Measurements from ENCODE around the gene ASTN2.

Gene ASTN2

DNA sequence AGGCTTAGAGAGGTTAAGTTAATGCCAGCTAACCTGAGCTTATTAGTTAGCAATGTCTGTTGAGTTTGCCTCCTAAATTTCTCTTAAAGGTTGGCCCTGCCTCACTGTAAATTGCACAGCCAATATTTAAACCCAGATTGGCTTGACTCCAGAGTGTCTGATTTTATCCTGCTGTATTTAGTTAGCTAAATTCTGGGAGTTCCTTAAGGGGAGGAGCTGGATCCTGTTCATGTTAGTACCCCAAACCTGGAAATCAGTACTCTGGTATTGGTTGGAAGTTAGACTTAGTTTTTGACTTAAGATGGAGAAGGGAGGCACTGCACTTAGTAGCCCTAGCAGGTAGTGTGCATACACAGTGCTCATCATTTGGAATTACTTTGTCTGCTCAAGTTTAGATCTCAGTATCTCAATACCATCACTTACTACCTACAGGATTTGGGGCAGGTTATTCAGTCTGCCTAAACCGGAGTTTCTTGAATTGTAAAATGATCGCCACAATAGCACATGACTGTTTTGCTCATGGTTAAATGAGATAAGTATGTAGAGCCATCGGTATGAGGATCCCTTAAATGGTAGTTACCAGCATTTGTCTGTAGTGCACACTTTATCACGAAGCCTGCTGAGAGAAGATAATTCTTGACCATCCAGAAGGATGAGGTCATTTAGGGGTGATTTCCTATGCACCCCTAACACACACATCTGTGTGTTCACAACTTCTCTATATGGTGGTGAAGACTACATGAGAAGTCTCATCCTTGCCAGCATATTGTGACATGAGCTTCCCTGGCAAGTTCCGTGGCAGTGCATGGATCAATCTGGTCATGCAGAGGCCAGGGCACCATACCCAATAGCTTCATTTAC is 992.5 kb downstream of the ASTN2 start:
- no peak for DNase-seq (ENCODE audit: low spot score)

DNA sequence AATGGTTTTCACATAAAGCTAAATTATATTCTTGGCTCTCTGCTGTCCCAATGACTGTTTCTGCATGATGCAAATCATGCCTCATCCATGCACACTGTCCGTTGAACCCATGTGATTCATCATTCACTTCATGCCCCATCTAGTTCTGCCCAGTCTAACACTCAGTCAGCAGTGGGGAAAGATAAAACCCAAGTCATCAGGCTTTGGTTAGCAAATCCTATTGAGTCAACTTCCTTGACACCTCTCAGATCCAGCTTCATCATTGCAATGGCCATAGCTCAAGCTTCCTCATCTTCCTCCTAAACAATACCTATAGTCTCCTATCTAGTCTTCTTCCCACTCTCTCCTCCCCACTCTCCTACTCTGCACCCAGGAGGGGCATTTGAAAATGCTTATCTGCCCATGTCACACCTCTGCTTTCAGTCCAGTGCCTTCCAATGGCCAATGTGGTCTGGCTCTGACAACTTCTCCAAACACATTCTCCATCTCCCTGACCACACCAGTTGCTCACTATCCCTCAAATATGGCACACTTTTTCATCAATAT is 993.8 kb downstream of the ASTN2 start:
- no peak for DNase-seq (ENCODE audit: low spot score)

DNA sequence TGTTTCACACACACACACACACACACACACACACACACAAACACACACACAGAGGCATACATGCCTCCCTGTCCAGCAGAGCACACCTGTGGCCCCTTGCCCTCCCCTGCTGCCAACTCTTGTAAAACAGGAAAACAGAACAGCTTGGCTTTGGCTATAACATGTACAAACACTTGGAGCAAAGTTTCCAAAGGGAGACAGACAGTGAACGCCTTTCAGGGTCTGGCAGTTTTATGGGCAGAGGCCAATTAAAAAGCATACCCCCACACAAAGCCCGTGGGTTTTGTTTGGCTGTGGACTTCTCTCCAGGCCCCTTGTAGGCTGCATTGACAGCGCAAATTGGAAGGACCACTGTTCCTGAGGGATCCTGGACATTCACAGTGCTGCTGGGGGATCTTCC is 995.7 kb downstream of the ASTN2 start:
- DNase-seq (ENCODE audit: low spot score): no peak

DNA sequence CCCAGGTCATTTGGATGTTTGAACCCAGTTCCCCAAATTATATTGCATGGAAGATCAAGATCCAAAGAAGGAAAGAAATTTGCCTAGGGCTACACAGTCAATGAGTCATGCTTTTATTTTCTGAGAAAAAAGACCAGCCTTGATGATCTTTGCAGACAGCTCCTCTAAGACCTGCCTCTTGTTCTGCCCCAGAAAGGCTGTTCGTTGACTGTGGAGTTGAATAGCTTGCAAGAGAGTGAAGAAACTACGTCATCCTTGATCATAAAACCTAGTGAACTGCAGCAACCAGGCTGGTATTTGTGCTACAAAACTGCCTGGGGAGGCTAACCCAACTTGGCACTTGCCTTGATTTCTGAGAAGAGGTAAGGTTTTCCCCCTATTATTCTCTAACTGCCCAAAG is 997.4 kb downstream of the ASTN2 start:
- no peak for DNase-seq (ENCODE audit: low spot score)

DNA sequence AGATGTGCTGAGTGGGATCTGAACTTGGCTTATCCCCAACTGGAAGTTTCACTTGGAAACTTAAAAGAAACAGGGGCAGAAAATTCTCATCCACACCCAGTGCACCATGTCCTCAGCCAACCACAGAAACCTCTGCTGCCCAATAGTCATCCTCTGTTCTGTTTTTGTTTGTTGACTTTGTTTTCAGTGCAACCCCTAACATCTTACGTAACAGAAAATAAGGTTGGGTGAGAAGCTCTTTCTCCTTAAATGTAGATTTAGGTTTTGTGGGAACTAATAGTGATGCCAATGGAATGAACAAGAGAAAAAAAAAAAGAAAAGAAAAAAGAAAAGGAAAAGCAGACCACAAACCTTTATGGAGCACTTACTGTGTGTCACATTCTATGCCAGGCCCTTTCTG is 998.4 kb downstream of the ASTN2 start:
- no peak for DNase-seq (ENCODE audit: low spot score)

DNA sequence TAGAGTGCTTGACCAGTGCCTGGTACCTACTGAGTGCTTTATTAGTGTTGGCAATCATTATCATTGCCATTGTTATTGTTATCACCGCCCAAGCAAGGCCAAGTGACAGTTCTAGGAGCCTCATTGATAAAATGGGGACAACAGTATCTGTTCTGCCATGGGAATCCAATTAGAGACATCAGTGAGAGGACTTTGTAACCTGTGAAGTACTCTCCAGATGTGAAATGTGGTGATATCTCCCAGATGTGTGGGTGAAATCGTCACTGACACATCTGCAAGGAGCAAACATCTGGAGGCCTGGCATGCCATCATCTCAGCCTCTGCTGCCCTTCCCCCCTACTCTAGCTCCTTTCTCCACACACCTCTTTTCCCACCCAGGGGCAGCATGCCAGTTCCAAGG is 1000.5 kb downstream of the ASTN2 start:
- no peak for DNase-seq (ENCODE audit: low spot score)

DNA sequence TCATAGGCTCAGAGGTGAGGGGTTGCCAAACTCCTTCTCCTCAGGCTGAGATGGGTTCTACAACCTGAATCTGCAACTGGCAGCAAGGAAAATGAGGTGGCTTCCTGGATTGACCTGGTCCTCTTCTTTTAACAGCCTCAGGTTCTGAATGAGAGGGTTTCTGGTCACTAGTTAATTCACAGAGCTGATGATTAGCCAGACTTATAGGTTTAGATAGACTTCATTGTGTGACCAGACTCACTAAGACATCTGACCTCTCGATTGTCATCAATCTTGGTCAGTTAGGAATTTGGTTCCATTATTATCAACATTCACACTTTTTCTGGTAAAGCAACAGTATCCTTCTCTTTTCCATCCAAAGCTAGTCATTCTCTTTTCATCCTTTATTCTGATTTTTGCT is 1003.4 kb downstream of the ASTN2 start:
- no peak for DNase-seq (ENCODE audit: low spot score)

DNA sequence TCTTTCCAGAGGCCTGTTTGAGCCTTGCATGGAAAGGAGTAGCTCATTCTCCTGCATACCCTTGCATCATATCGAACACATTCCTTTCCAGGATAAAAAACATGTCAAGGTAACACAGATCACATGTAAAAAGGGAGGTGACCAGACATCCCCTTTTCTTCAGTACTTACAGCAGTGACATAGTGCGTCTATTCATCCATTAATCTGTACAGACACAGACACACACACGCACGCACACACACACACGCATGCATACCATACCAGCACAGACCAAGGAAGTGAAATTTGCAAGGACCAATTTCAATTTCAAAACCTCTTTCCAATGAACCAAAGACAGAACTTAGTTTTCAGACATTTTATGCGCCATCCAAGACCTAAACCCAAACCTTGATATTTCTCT is 1005.2 kb downstream of the ASTN2 start:
- DNase-seq (ENCODE audit: low spot score): no peak

DNA sequence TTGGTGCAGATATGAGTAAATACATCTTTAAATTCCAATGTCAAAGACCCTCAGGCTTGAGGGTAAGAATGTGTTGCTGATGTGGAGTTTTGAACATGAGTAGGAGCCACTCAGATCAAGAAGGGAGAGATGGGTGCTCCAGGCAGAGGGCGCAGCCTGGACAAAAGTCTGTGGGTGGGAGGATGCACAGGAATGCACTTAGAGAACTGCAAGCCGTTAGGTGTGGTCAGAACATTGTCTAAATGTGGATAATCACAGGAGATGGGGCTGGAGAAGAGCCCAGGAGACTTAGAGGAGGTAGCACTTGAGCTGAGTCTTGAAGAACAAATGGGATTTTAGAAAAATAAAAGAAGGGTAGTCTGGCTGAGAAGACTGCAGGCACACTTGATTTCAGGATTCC is 1005.7 kb downstream of the ASTN2 start:
- no peak for DNase-seq (ENCODE audit: low spot score)

DNA sequence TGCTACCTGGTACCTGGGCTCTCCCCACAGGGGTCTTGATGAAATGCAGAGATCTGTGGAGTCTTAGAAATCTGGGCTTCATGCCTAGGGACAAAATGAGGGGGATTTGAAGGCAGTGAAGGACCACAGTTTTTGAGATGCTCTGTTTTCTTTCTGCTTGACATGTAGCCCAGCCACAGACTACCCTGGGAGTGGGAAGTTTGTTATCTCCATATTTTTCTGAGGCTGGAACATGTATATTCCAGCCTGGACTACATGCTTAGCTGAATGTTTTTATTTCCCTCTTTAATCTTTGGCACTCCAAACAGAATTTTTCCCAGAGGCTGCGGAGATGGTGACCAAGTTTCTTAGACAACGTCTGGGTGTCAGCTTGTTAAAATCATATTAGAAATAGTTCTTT is 1008.4 kb downstream of the ASTN2 start:
- no peak for DNase-seq (ENCODE audit: low spot score)

DNA sequence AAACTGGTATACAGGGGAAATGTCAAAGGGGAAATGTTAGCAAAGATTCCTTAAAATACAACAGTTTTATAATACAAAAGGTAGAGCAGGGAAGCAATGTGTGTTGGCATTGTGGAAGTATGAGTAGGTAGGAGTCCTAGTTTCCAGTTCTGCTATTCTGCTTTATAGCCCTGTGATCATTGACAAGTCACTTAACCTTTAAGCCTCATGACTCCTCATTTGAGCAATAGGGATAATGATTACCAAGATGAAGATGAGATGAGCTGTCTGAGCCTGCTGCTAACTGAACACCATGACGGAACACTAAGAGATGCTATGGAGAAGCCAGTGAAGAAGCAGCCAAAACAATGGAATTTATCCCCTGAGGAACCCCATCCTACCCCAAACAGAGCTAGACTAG is 1009.5 kb downstream of the ASTN2 start:
- no peak for DNase-seq (ENCODE audit: low spot score)

DNA sequence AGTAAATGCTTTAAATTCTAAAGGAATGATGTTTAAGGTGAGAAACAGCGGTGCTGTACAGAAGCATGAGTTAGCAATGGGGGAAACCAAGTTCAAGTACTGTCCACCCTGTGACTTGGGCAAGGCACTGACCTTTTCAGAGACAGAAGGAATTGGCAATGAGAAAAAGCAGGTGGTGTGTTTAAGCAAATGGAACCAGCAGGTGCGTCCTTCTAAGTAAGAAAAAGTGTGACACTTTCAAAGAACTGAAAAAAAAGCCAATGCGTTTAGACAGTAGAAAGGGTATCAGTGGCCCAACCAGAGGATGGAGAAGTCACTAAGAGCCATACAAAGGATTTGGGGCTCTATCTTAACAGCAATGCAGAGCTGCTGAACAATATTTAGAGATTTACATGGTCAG is 1010.6 kb downstream of the ASTN2 start:
- no peak for DNase-seq (ENCODE audit: low spot score)

DNA sequence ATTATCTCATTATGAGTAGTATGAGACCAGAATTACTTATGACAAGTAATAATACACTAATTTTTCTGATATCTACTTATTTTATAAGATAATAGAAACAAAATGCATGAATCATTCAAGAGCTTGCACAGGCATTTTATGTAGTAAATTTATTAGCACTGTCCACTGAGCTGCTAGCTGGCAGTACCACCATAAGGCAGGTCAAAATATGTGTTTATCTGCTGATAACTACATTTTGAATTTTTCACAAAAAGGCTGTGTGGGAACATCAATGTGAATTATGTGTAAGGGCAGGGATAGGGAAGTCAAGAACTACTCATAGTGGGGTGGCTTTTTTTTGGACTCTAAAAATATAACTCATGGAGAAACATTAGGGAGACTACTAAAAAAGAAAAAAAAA is 1011.7 kb downstream of the ASTN2 start:
- DNase-seq (ENCODE audit: low spot score): no peak

DNA sequence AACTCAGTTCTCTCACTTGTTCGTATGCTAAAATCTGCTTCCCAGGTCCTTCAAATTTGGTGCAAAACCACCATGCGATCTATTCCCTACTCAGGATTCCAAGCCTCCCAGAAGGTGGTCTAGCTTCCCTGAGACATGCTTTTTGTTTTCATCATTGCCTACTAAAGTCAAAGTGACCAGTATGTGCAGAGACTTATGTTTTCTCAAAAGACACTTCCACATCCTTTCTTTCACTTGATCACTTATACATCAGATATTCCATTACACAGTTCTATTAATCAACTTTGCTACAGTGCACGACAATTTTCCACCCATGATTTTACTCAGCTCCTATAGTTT is 1019.2 kb downstream of the ASTN2 start:
- no peak for DNase-seq (ENCODE audit: low spot score)

DNA sequence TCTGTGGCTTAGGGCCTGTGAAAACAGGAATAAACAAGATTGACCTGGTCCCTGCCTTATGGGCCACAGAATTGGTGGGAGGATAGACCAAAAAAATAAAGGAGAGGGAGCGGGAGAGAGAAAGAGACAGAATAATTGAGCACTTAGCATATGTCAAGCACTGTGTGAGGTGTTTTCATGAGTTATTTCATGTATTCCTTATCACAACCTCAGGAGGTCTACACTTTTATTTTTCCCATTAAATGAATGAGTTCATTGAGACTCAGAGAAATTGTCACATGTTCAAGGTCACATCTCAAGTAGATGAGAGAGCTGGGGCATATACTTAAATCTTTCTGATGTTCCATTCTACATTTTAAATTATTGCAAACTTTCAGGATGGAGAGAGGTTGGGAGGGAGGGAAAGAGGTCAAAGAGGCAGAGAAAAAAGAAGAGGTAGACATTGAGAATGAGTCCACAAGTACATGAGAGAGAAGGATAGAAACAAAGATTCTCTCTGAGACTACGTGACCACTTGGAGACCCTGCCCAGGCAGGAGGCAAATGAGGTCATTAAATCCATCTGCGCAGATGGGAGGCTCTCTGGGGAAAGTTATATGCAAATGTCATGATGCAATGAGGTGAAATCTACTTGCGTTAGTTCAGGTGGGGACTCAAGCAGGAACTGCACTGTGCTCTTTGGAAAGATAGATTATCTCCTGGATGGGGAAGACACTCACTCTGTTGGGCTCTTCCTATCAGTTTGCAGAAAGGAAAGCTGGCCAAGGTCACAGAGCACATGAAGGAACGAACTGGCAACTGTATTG is 1019.8 kb downstream of the ASTN2 start:
- DNase-seq (ENCODE audit: low spot score): no peak

DNA sequence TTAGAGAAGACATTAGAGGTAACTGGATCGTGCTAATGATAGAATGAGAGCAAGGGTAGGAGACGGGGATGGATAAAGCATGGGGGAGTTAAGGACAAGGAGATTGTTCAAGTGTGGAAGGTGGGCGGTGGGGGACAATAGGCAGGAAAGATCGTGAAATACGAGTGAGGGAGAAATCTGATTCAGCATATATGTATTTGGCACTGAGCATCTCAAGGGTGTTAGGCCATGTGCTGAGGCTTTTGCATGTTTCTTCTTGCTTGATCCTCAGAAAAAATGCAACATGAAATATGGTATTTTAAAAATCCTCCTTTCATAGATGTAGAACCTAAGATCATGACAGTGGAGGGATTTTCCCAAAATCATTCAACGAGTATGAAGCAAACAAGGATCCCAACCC is 1020.8 kb downstream of the ASTN2 start:
- DNase-seq (ENCODE audit: low spot score): no peak

DNA sequence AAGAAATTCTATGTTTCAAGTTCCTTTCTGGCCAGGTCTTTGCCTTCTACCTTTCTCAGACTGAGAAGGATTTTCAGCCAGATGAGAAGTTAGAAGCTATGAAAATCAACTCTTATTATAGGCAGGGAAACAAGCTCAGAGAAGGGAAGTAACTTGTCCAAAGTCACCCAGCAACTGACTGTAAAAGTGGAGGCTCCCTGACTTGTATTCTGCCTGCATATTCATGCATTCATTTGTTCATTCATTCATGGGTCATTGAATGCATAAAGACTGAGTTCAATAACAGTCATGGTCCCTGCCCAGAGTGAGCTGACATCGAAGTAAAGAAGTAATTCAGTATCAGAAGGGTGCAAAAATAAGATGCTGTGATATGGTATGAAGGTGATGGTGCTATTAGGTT is 1021.7 kb downstream of the ASTN2 start:
- DNase-seq (ENCODE audit: low spot score): no peak

DNA sequence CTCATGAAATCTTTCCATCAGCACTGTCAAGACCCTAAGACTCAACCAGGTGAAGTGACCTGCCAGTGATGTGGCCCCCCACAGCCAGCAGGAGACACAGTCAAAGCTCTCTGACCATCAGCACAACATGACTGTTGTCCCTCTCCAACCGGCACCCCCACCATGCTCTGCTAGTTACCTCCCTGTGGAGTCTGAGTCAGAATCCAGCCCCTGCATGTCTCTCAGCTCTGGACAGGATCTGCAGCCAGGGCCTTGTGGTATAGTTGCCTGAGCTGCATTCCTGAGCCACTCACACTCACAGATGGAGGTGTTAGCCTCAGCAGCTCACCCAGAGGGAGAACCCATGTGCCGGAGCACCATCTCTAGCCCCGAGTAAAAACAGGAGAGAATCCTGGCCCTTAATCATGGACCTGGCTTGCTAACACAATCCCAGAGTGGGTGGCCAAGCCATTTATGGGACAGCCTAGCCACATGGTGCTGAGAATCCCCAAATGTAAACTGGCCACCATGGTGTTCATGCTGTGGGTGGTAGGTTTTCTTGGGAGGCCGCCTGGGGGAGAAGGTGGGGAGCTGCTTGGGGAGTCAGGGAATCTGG is 1023.5 kb downstream of the ASTN2 start:
- no peak for DNase-seq (ENCODE audit: low spot score)

DNA sequence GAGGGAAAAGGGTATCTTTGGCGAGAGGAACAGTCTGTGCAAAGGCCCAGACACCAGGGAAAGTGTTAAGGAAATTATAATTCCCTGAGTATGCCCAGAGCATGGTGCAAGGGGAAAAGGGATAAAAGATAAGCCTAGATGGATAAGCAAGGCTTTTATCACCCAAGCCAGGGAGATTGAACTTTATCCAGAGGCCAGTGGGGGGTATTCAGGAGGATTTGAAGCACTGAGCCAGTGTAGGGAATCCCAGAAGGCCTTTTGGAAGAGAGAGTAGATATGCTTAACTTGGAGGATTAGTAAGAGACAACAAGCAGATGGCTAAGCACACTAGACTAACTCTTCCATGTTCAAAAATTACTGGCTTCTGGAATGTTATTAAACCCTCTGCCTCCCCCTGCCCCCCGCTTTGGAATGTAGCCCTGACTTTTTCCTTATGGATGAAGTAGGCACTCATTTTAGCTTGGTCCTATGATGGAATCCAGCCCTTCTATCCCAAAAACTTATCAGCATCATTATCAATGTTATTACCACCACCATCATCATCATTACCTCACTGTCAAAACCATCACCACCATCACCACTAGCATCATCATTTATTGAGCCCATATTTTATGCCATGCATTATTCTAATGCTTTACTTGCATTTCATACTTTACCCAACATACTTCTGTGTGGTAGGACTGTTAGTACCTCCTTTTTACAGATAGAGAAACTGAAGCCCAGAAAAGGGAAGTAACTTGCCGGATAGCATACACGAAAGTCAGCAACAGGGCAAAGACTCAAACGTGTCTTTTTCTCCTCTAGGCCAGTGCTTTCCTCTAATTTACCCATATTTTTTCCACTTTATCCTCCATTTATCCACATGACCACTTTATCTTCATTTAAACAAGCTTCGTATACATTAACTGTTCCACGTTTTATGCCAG is 1024.3 kb downstream of the ASTN2 start:
- DNase-seq (ENCODE audit: low spot score): no peak

DNA sequence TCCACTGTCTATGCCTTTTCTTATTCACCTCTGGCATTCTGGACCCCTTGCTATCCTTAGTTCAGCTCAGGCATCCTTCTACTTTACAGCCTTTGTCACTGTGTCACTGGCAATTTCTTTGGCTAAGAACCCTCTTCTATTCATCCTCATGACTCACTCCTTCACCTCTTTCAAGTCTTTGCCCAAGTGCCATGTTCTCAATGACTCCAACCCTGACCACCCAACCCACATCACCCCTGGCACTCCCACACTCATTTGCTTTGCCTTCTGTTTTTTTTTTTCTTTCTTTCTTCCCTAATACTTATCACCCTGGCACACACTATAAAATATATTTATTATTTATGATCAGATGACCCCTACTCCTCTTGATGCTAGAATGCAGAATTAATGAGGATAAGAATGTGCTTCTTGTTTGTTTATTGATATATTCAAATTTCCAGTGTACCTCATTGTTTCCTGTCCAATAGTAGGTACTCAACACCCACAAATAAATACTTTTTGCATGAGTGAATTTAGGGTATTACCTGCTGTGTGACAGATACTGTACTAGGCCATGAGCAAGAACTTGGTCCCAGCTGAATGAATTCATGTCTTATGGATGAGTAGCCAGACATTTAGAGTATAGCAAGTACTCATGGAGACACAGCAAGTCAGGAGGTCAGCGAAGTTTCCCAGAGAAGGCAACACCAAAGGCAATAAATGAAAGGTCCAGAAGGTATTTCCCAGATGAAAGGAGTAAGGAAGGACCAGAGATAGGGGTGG is 1025.1 kb downstream of the ASTN2 start:
- DNase-seq (ENCODE audit: low spot score): no peak
